HEK293T (cell line): ENCODE measurements around the gene SLC34A1.

ENCODE experiments used
- CTCF ChIA-PET: fragments of 350-600 bp; formaldehyde crosslinking; extraction: SDS; loops from one replicate; lab custom pipeline; 2021; ENCODE audit warnings: antibody characterized with exemption, inconsistent platforms; lab: Yijun Ruan, JAX
- POLR2A ChIA-PET: fragments of 350-600 bp; formaldehyde crosslinking; extraction: SDS; loops from one replicate; lab custom pipeline; 2020; ENCODE audit warnings: antibody characterized with exemption, inconsistent platforms; lab: Yijun Ruan, JAX
- DNase-seq: peaks from one replicate; pipeline ENCODE4 v3.0.0; 2012; ENCODE audit warnings: mixed read lengths; ENCODE audit errors: extremely low spot score
- ARNT ChIP-seq: fragments of 450-650 bp; IDR thresholded peaks from 2 replicates; pipeline ENCODE4 v1.6.1; 2017; ENCODE audit warnings: mild to moderate bottlenecking
- BHLHE40 ChIP-seq: fragments of 450-650 bp; IDR thresholded peaks from 2 replicates; pipeline ENCODE4 v1.6.1; 2016; ENCODE audit warnings: mild to moderate bottlenecking, moderate library complexity, borderline replicate concordance
- CTBP1 ChIP-seq: fragments of 450-650 bp; IDR thresholded peaks from 2 replicates; pipeline ENCODE4 v1.6.1; 2016; ENCODE audit warnings: borderline replicate concordance
- ELF4 ChIP-seq: fragments of 450-650 bp; IDR thresholded peaks from 2 replicates; pipeline ENCODE4 v1.6.1; 2017; ENCODE audit warnings: antibody characterized with exemption
- FOXA1 ChIP-seq: fragments of 450-650 bp; IDR thresholded peaks from 2 replicates; pipeline ENCODE4 v1.6.1; 2016; ENCODE audit warnings: mild to moderate bottlenecking
- FOXK2 ChIP-seq: fragments of 450-650 bp; IDR thresholded peaks from 2 replicates; pipeline ENCODE4 v1.6.1; 2016; ENCODE audit warnings: mild to moderate bottlenecking
- FOXM1 ChIP-seq: fragments of 450-650 bp; IDR thresholded peaks from 2 replicates; pipeline ENCODE4 v1.6.1; 2017; ENCODE audit warnings: mild to moderate bottlenecking, borderline replicate concordance
- HDGF ChIP-seq: fragments of 450-650 bp; IDR thresholded peaks from 2 replicates; pipeline ENCODE4 v1.6.1; 2017; ENCODE audit warnings: antibody characterized with exemption, borderline replicate concordance
- L3MBTL2 ChIP-seq: fragments of 450-650 bp; conservative IDR thresholded peaks from 2 replicates; pipeline ENCODE4 v1.6.1; 2016; ENCODE audit warnings: mild to moderate bottlenecking
- LEF1 ChIP-seq: fragments of 450-650 bp; IDR thresholded peaks from 2 replicates; pipeline ENCODE4 v1.6.1; 2017; ENCODE audit warnings: mild to moderate bottlenecking, borderline replicate concordance
- NFRKB ChIP-seq: fragments of 450-650 bp; IDR thresholded peaks from 2 replicates; pipeline ENCODE4 v1.6.1; 2016; ENCODE audit warnings: mild to moderate bottlenecking, moderate library complexity
- PKNOX1 ChIP-seq: fragments of 450-650 bp; IDR thresholded peaks from 2 replicates; pipeline ENCODE4 v1.6.1; 2016
- SP1 ChIP-seq: fragments of 450-650 bp; IDR thresholded peaks from 2 replicates; pipeline ENCODE4 v1.6.1; 2017
- SUZ12 ChIP-seq: fragments of 450-650 bp; IDR thresholded peaks from 2 replicates; pipeline ENCODE4 v1.6.1; 2016; ENCODE audit warnings: mild to moderate bottlenecking
- TARDBP ChIP-seq: fragments of 450-650 bp; IDR thresholded peaks from 2 replicates; pipeline ENCODE4 v1.6.1; 2016
- ZNF384 ChIP-seq: fragments of 450-650 bp; IDR thresholded peaks from 2 replicates; pipeline ENCODE4 v1.6.1; 2016

Gene SLC34A1

GRCh38 chr5:177432839-177433657 is 48.8 kb downstream of the SLC34A1 start:
- DNase-seq: no peak
- POLR2A ChIA-PET: no interaction called here
- TF ChIP-seq ELF4 (no peak), LEF1 (no peak), NFRKB (no peak), SUZ12 (no peak), ARNT (no peak), SP1 (no peak), L3MBTL2 (no peak), ZNF384 (no peak), FOXM1 (no peak), BHLHE40 (no peak), PKNOX1 (no peak), HDGF (no peak), TARDBP (no peak), CTBP1 (no peak), FOXA1 (no peak)
- CTCF ChIA-PET: no interaction called here

GRCh38 chr5:177433658-177434217 is 49.5 kb downstream of the SLC34A1 start:
- POLR2A ChIA-PET: no interaction called here
- TF ChIP-seq HDGF (no peak), NFRKB (no peak), ZNF384 (no peak), FOXA1 (no peak), SP1 (no peak), ARNT (no peak)
- DNase-seq: no peak
- CTCF ChIA-PET: no interaction called here

- TF ChIP-seq BHLHE40 (no peak), FOXM1 (no peak), FOXK2 (no peak), LEF1 (no peak), ELF4 (no peak), SP1 (no peak)
- CTCF ChIA-PET: interaction anchor here (0.6 kb wide), 1 partner anchor 11 kb away, joined by 7 read pairs; no protein-coding TSS in a partner anchor
- DNase-seq: no peak
- POLR2A ChIA-PET: no interaction called here
These were observed 50.2 kb downstream of the SLC34A1 start for GRCh38 chr5:177434437-177434836.

GRCh38 chr5:177434942-177435738 is 50.9 kb downstream of the SLC34A1 start:
- no peak for DNase-seq
- TF ChIP-seq ARNT (no peak), FOXA1 (no peak), ELF4 (no peak), SP1 (no peak), PKNOX1 (no peak), NFRKB (no peak), L3MBTL2 (no peak), FOXK2 (no peak), TARDBP (no peak)
- CTCF ChIA-PET: interaction anchor here (0.6 kb wide), 1 partner anchor 10 kb away, joined by 7 read pairs; no protein-coding TSS in a partner anchor
- POLR2A ChIA-PET: interaction anchor here (4.3 kb wide), 1 partner anchor 8 kb away, joined by 34 read pairs; the partner anchor contains the start of gene GRK6

GRCh38 chr5:177435847-177436536 is 51.8 kb downstream of the SLC34A1 start:
- CTCF ChIA-PET: interaction anchor here (1.4 kb wide), 1 partner anchor 32 kb away, joined by 6 read pairs; no protein-coding TSS in a partner anchor
- TF ChIP-seq TARDBP (no peak), SP1 (no peak), NFRKB (no peak), ZNF384 (no peak), ELF4 (no peak), SUZ12 (no peak), FOXA1 (no peak)
- POLR2A ChIA-PET: interaction anchor here (2.0 to 4.3 kb wide), 2 partner anchors 9 kb away, joined by 8 to 34 read pairs; partner anchors contain the start of gene GRK6
- DNase-seq: no peak

- no peak for DNase-seq
- CTCF ChIA-PET: interaction anchor here (1.3 to 1.4 kb wide), 2 partner anchors 10 to 33 kb away, joined by 4 to 6 read pairs; no protein-coding TSS in a partner anchor
- no peak for TF ChIP-seq FOXA1
- TF ChIP-seq CTBP1: no peak
- no peak for TF ChIP-seq L3MBTL2
- no peak for TF ChIP-seq SUZ12
- no peak for TF ChIP-seq SP1
- POLR2A ChIA-PET: interaction anchor here (1.0 to 4.3 kb wide), 4 partner anchors 7 to 85 kb away, joined by 3 to 34 read pairs (median 6); partner anchors contain the start of gene GRK6
These were observed 53.4 kb downstream of the SLC34A1 start for GRCh38 chr5:177437623-177438022.
